Astrocyte of the spinal cord (primary cell): Measurements from ENCODE around the gene PDE8A.

Source experiments
- DNase-seq: peaks from one replicate; pipeline ENCODE4 v3.0.0; 2011; ENCODE audit warnings: low read depth, low spot score
- H3K4me3 ChIP-seq: 2 replicates; pipeline ENCODE4 v1.5.1; 2011; ENCODE audit warnings: low read depth, mild to moderate bottlenecking, low read length, moderate library complexity
- in situ Hi-C: cut with HindIII; loops from 2 replicates; pipeline ENCODE4 v1.10.0; 2017; ENCODE audit warnings: low sequenced_read_pairs
- TF ChIP-seq, protein P1 (sequence below): IDR thresholded peaks from 2 replicates; pipeline ENCODE4 v1.5.1; 2012; ENCODE audit warnings: low read depth, mild to moderate bottlenecking, low read length, inconsistent platforms

The PDE8A gene

DNA sequence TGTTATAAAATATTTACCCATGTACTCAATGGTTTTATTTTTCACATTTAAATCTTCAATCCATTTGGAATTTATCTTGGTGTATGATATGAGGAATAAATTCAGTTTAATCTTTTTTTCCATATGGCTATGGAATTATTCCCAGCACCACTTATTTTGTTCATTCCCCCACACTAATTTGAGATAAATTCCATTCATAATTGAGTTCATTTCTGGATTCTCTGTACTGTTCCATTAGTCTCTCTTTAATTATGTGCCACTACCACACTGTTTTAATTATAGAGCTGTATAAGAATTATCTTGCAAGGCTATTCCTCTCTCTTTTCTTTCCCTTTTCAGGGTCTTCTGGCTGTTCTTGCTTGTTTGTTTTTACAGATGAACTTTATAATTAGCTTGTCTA is 34.6 kb downstream of the PDE8A start:
- no peak overlapping the region for H3K4me3 ChIP-seq
- TF ChIP-seq, protein P1, sequence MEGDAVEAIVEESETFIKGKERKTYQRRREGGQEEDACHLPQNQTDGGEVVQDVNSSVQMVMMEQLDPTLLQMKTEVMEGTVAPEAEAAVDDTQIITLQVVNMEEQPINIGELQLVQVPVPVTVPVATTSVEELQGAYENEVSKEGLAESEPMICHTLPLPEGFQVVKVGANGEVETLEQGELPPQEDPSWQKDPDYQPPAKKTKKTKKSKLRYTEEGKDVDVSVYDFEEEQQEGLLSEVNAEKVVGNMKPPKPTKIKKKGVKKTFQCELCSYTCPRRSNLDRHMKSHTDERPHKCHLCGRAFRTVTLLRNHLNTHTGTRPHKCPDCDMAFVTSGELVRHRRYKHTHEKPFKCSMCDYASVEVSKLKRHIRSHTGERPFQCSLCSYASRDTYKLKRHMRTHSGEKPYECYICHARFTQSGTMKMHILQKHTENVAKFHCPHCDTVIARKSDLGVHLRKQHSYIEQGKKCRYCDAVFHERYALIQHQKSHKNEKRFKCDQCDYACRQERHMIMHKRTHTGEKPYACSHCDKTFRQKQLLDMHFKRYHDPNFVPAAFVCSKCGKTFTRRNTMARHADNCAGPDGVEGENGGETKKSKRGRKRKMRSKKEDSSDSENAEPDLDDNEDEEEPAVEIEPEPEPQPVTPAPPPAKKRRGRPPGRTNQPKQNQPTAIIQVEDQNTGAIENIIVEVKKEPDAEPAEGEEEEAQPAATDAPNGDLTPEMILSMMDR: no peak
- in situ Hi-C loops: no loop called here
- DNase-seq: no peak

DNA sequence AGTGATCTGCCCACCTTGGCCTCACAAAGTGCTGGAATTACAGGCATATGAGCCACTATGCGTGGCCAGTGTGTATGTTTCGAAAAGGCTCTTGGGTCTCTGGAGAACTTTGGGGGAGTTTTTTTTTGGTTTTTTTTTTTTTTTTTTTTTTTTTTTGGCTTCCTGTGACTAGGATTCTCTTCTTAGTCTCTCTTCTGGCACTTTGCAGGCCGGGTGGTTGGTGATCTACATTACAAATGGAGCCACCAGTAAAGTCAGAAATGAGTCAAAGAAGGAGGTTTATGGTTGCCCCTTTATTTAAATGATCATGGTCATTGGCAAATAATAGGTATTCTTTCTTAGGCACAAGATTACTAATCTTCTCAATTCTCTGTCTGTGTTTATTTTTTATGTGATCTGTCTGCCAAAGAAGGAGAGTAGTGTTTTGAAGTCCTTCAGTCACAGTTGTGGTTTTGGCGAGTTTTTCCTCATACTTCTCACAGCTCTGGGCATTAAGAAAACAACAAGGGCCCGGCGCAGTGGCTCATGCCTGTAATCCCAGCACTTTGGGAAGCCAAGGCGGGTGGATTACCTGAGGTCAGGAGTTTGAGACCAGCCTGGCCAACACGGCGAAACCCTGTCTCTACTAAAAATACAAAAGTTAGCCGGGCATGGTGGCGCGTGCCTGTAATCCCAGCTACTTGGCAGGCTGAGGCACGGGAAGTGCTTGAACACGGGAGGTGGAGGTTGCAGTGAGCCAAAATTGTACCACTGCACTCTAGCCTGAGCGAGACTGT is 38.3 kb downstream of the PDE8A start:
- TF ChIP-seq, protein P1: no peak
- DNase-seq: peak; percentile 22
- in situ Hi-C loops: no loop called here

DNA sequence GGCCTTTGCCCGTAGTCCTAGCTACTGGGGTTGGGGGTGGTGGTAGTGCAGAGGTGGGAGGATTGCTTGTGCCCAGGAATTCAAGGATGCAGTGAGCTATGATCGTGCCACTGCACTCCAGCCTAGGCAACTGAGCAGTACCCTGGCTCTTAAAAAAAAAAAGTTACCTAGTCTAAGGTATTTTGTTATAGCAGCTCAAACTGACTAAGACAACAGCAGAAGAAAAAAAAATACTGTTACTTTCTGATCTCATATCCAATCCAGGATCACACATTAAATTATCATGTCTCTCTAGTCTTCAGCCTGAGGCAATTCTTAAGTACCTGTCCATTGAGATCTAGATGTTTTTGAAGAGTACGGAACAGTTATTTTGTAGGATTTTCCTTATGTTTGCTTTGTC is 39.8 kb downstream of the PDE8A start:
- H3K4me3 ChIP-seq: no peak overlapping the region
- in situ Hi-C loops: no loop called here
- TF ChIP-seq, protein P1: no peak
- DNase-seq: no peak

More for the DNA sequence above, 38.3 kb downstream of the PDE8A start:
- no peak overlapping the region for H3K4me3 ChIP-seq

DNA sequence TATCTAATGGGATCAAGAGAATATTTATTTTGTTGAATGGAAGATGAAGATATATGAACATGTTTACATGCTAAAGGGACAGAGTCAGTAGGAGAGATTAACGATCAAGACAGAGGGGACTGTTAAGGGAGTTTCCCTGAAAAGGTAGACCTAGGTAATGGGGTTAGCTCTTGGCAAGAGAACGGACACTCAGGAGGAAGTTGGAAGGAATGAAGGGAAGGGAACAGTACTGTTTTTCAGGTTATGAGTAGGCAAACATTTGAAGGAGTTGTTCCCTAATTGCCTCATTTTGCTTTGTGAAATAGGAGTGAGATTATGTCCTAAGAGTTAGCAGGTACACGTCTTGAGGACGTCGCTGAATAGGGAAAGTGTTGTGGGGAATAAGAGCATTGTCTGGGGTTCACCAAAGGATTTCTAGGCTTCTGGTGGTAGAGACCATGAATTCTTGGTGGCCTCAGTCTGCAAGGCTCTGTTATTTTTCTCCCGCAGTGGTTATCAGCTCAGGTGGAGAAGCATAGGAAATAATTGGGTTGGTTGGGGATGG is 41.3 kb downstream of the PDE8A start:
- TF ChIP-seq, protein P1: no peak
- no peak for DNase-seq
- in situ Hi-C loops: no loop called here
- no peak overlapping the region for H3K4me3 ChIP-seq

DNA sequence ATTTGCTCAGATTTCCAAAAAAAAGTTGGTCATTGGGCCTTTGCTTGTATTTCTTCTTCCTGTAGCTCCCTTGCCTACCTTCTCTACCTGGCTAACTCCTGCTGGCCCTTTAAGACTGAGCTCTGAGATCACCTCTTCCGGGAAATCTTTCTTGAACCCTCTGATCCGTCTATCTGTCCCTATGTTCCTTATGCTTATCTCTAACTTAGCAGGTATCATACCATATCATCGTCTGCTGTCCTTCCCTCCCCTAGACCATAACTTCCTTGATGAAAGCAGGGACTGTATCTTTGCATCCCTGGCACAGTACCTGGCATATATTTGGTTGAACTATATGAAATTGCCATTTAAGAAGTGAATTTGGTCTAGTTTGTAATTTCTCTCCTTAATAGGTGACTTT is 42.3 kb downstream of the PDE8A start:
- DNase-seq: no peak
- in situ Hi-C loops: no loop called here
- no peak overlapping the region for H3K4me3 ChIP-seq
- TF ChIP-seq, protein P1: no peak

DNA sequence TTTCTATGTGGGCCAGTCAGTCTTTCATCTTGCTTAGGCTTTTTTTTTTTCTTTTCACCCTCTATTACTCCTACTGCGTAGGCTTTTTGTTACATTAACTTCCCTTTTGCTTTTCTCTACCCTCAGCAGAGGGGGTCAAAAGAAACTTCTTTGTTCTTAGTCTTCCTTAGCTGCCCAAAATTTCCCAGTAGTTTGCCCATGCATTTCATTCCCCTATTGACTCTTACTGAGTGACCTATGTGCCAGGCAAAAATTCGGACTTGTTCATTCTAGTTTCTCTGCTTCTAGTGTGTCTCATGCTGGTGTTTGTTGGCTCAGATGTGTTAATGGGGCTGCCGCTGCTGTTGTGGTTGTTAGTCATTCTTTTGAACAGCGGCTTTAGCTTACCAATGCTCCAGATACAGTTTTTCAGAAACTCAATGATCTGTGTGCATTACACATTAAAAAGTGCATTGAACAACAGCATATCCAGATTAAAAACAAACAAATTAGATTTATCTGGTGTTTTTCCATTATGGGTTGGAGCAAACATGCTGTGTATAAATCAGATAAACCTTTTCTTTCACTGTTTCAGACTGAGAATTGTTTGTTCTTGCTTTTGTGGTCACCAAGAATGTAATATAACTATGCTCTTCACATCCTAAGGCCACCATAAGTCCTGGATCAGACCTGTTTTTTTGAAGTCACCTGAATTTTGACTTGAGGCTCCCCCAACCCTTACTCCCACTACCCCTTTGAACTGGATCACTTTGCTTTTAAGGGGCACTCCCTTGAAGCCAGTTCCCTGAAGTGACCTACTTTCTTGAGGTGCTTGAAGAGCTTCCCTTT is 43.1 kb downstream of the PDE8A start:
- H3K4me3 ChIP-seq: no peak overlapping the region
- peak; percentile 83 for DNase-seq
- TF ChIP-seq, protein P1: no peak
- in situ Hi-C loops: no loop called here
